ENCODE results near the gene IL21R.
A peak's percentile ranks its signal among the peaks of the same experiment; 100 is the strongest.

IL21R gene

GRCh38 chr16:27468941-27469531, 67.1 kb downstream of the IL21R start:
- no peak for DNase-seq

- DNase-seq: peak; percentile 37
These were observed 68.8 kb downstream of the IL21R start for GRCh38 chr16:27470567-27471431.

GRCh38 chr16:27471661-27472060, 69.7 kb downstream of the IL21R start:
- DNase-seq: no peak

GRCh38 chr16:27472091-27473020, 70.4 kb downstream of the IL21R start:
- DNase-seq: no peak

GRCh38 chr16:27473101-27473900, 71.3 kb downstream of the IL21R start:
- no peak for DNase-seq

- no peak for DNase-seq
These were observed 72.1 kb downstream of the IL21R start for GRCh38 chr16:27474041-27474440.

- no peak for DNase-seq
These were observed 72.9 kb downstream of the IL21R start for GRCh38 chr16:27474921-27475320.

GRCh38 chr16:27475561-27475960, 73.6 kb downstream of the IL21R start:
- peak; percentile 90 for DNase-seq

GRCh38 chr16:27476240-27476639, 74.3 kb downstream of the IL21R start:
- DNase-seq: no peak

- no peak for DNase-seq
These were observed 78.8 kb downstream of the IL21R start for GRCh38 chr16:27480761-27481160.

GRCh38 chr16:27481282-27481934, 79.4 kb downstream of the IL21R start:
- no peak for DNase-seq

GRCh38 chr16:27482397-27483087, 80.6 kb downstream of the IL21R start:
- no peak for DNase-seq

GRCh38 chr16:27483088-27483437, 81.1 kb downstream of the IL21R start:
- DNase-seq: no peak

- no peak for DNase-seq
These were observed 81.7 kb downstream of the IL21R start for GRCh38 chr16:27483624-27484023.

GRCh38 chr16:27485126-27485525, 83.2 kb downstream of the IL21R start:
- no peak for DNase-seq

- DNase-seq: no peak
These were observed 83.8 kb downstream of the IL21R start for GRCh38 chr16:27485811-27486210.

- no peak for DNase-seq
These were observed 84.4 kb downstream of the IL21R start for GRCh38 chr16:27486344-27486743.

- DNase-seq: no peak
These were observed 84.8 kb downstream of the IL21R start for GRCh38 chr16:27486760-27487159.

GRCh38 chr16:27489421-27489820, 87.4 kb downstream of the IL21R start:
- no peak for DNase-seq

GRCh38 chr16:27489906-27490305, 87.9 kb downstream of the IL21R start:
- DNase-seq: no peak

GRCh38 chr16:27491894-27492587, 90.1 kb downstream of the IL21R start:
- no peak for DNase-seq

Measured in fibroblast of skin of right biceps (primary cell).